GM12872 (cell line): ENCODE data around the gene NR2C2AP.

ENCODE experiments used
- TF ChIP-seq, protein P1 (sequence below): IDR thresholded peaks from 3 replicates; pipeline ENCODE4 v1.5.1; 2011; ENCODE audit warnings: low read depth, mild to moderate bottlenecking, low read length, moderate library complexity; ENCODE audit not compliant: insufficient read depth

Gene NR2C2AP

DNA sequence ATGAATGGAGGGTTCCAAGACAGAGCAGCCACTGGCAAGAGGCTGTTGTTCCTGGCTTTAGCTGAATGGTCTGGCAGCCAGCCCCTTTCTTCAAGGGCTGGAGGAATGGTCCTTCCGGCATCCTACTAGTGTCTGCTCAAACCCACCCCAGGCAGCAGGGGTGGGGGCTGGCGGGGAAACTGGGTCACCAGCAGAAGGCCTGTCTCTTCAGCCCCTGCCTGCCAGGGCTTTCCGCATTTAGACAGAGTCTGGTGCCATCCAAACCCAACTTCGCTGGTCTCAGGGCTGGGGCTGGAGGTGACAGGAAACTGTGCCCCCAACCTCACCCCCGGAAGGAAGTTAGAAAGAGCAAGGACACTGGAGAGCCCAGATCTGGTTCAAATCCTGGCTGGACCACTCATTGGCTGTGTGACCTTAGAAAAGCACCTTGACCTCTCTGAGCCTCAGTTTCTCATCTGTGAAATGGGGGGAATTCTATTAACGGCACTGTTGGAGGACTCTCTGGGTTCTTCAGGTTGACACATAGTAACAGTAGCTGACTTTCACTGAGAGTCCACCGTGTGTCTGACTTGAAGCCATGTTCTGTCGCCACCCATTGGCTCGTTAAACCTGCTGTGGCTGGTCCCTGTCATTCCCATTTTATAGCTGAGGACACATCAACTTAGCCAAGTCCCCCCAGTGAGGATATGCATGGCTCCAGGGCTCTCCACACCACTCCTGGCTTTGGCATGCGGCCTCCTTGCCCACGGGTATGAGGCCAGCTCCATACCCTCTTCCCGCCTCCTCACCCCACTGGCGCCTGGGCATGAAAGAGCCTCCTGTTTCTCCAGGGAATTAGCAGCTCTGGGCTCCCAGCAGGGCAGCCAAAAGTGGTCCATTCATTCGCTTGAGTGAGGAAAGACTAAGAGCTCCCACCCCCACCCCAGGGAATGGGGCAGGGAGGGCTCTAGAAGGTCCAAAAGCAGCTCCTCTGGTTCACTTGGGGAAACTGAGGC is 2.5 kb upstream of the NR2C2AP start:
- TF ChIP-seq, protein P1, sequence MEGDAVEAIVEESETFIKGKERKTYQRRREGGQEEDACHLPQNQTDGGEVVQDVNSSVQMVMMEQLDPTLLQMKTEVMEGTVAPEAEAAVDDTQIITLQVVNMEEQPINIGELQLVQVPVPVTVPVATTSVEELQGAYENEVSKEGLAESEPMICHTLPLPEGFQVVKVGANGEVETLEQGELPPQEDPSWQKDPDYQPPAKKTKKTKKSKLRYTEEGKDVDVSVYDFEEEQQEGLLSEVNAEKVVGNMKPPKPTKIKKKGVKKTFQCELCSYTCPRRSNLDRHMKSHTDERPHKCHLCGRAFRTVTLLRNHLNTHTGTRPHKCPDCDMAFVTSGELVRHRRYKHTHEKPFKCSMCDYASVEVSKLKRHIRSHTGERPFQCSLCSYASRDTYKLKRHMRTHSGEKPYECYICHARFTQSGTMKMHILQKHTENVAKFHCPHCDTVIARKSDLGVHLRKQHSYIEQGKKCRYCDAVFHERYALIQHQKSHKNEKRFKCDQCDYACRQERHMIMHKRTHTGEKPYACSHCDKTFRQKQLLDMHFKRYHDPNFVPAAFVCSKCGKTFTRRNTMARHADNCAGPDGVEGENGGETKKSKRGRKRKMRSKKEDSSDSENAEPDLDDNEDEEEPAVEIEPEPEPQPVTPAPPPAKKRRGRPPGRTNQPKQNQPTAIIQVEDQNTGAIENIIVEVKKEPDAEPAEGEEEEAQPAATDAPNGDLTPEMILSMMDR = no peak

DNA sequence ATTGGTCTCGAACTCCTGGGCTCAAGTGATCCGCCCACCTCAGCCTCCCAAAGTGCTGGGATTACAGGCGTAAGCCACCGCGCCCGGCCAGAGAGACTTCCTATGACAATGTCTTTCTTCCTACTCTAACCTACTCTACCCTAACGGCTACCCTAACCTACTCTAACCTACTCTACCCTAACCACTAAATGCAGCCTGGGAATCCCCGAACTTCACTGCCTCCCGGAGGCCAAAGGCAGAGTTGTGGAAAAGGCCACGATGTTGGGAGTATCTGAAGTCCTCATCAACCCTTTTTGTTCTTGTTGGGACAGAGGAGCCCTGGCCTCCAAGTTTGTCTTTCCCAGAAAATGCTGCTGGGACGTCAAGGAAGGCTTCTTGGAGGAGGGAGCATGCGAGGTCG is 967 bp upstream of the NR2C2AP start:
- TF ChIP-seq, protein P1 = 0 out of 3 replicates have a peak, but pooled peaks have one; percentile 8

DNA sequence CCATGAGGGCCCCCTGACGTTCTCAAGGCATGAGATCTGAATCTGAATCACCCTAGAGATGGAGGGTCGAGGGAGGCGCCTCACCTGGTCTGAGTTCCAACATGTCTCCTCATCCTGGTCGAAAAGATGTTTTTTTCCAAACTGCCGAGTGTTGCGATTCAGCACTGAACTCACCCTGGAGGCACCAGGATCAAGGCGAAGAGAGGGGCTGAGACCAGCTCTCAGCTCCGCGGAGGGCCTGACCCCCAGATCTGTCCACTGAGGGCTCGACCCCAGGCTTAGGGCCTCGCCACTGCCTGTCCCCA is 555 bp downstream of the NR2C2AP start:
- TF ChIP-seq, protein P1 = no peak

DNA sequence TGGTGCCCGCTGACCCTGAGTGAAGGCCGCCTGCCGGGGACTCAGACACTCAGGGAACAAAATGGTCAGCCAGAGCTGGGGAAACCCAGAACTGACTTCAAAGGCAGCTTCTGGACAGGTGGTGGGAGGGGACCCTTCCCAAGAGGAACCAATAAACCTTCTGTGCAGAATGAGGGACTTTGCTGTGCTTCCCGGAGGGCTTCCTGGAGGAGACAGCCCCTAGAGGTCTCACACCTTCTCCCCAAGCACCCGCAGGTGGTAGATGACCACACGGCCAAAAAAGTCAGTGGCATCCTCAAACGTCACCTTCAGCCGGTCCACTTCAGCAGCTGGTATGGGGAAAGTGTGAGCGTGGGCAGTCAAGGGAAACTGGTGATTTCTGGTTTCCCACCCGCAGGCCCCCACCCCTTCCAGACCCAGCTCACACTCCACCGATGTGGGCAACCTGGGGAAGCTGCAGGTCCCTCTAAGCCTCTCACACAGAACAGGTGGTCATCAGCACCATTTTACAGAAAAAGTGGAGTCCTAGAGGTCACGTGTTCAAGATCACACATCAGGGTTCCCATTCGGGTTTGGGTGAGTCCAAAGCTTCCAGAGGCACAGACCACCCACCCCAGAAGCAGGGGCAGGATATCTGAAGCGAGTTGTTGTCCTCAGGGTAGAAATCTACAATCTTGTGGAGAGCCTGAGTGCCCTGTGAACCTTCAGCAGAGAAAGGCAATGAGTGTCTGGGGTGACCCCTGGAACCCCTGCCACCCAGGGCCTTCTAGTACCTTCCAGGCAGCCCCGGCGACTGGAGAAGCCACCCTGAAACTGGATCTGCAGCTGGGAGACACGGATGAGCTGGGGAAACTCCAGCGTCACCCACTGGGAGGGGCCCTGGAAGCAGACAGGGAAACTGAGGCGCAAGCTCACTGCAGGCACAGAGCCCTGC is 1.2 kb downstream of the NR2C2AP start:
- TF ChIP-seq, protein P1 = no peak

DNA sequence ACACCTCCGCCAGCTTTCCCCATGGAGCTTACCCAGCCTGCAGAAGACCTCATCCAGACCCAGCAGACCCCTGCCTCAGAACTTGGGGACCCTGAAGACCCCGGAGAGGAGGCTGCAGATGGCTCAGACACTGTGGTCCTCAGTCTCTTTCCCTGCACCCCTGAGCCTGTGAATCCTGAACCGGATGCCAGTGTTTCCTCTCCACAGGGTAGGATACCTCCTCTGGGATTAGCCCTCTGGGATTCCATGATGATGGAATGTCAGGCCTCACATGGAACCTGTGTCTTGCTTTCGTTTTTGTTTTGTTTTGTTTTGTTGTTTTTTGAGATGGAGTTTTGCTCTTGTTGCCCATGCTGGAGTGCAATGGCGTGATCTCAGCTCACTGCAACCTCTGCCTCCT is 9.3 kb downstream of the NR2C2AP start:
- TF ChIP-seq, protein P1 = no peak

DNA sequence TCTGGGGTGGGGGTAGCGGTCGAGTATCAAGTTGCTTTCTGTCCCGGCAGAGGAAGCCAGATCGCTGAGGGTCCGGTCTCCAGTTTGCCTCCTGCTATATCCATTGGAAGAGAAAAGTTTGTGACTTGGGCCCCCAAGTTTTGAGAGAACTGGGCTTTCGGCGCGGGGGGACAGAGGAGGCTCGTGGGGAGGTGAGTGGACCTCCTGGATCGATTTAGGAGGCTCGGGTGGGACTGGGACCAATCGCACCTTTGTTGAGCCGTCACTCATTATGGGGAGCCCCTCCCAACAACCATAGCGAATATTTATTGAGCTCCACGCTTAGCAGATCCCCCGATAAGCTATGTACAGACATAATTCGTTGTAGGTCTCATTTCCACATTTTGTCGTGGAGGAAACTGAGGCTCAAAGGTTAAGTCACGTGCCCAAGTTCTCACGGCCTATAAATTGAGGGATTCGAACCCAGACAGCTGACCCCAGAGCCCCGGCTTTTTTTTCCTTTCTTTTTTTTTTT is 10.2 kb downstream of the NR2C2AP start:
- TF ChIP-seq, protein P1 = no peak
